Stromal cell of bone marrow (primary cell): ENCODE measurements around the gene CKS1B.

Experiments used
- DNase-seq: peaks from one replicate; pipeline ENCODE4 v3.0.0-alpha.2; 2012; ENCODE audit warnings: low read depth

Gene CKS1B

DNA sequence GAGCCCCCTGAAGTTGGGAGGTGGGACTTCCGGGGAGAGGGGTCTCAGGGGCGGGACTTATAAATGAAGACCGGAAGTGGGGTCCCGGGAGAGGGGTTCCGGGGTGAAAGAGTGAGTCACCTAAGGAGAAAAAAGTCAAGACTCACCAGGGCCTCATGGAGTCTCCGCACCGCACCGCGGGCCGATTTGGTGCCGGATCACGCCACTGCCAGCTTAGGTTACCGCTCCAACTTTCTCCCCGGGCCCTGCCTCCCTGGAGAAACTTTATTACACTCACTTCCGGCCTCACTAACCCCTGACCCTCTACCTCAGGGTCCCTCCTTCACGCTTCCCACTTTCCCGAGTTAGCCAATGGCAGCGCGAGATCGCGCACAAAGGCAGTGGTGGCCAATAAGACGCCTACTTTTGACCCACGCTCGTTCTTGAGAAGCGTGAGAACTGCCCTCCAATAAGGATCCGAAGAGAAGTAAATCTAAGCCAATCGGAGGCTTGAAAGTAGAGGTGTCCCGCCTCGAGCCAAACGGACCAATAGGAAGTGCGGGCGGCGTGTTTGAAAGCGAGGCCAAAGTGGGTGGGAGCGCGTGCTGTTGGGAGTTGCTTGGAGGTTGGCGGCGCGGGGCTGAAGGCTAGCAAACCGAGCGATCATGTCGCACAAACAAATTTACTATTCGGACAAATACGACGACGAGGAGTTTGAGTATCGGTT lies at the start of gene CKS1B:
CKS1B (plus strand) TSS at position 580 of the 706 bp plus-strand sequence; CDS start at position 645, 65 bp downstream.
- DNase-seq: peak; percentile 100

DNA sequence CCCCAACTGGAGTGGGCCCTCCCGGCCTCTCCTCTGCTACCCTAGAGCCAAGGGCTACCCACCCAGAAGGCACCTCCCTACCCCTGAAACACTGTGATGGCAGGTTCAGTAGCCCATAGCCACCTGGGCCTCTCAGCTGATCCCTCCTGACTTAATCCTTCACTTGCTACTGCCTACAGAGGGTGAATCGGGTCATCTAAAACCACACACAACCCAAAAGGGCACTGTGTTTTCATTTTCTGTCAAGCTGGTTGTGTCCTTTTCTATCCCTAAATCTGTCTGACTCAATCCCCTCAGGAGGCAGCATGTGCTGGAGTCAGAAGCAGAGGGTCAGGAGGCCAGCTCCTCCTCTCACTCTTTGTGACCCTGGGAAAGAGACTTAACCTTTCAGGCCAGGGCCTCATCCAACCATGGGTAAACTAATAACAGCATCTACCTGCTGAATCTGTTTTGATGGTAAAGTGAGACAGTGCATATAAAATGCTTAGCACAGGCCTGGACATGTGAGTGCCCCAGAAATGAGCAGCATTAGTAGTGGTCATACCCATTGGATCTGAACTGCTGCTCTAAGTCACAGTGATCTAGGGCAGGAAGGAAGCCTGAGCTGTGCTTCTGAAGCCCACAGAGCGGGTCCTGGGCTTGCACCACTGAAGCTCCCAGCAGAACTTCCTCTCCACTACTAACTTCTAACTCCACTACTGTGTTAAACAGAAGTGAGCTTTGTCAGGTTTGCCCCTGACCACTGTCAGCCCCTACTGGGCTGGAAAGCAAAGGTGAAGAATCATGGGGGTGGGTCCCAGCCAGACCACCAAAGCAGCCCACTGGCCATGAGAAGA lies 48.9 kb upstream of the CKS1B start:
- DNase-seq: no peak

DNA sequence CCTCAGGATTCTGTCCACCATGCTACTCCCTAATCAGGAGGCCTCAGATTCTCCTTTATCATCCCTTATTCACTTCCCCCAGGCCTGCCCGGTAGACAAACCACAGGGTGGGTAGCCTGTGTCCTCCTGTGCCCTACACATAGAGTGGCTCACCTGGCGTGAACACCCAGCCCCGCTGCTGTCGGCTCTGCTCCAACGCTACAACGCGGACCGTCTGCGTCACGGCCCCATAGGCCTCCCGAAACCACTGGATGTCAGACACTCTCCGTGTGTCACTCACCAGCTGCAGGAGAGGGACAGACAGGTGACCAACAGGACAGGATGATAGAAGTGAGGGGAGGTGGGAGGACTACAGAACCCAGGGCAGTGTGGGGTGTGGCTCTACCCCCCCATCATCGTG lies 48.3 kb upstream of the CKS1B start:
- no peak for DNase-seq

DNA sequence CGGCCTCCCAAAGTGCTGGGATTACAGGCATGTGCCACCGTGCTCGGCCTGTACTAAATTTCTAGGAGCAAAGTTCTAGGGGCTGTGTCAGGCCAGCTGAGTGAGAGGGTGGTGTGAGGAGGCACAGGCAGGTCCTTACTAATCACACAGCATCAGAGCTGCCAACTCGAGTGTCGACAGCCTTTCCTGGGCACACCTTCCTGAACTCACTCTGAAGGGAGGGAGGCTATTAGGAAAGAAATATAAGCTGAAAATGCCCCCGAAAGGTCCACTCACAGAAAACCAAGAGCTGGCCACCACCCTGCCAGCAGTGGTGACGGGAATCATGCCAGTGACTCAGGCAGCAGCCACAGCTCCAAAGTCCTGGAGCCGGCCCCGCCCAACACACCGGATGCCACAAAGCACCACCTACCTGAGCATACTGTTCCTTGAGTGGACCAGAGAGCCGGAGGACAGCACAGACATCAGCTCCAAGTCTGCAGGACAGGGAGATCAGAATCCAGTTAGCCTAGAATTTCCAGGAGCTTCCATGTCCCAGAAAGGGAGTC lies 42.5 kb upstream of the CKS1B start:
- DNase-seq: no peak

DNA sequence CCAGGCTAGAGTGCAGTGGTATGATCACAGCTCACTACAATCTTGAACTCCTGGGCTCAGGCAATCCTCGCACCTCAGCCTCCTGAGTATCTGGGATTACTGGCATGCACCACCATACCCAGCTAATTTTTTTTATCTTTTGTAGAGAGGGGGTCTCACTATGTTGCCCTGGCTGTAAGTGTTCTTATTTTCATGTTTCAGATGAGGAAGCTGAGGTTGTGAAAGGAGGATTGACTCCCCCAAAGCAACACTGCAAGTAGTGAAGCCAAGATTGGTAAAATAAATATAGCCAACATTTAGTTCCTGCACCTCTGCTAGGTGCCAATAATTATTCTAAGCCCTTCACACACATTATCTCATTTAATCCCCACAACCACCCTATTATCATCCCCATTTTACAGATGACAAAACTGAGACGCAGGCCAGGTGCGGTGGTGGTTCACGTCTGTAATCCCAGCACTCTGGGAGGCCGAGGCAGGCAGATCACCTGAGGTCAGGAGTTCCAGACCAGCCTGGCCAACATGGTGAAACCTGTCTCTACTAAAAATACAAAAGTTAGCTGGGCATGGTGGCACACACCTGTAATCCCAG lies 40.0 kb upstream of the CKS1B start:
- no peak for DNase-seq

DNA sequence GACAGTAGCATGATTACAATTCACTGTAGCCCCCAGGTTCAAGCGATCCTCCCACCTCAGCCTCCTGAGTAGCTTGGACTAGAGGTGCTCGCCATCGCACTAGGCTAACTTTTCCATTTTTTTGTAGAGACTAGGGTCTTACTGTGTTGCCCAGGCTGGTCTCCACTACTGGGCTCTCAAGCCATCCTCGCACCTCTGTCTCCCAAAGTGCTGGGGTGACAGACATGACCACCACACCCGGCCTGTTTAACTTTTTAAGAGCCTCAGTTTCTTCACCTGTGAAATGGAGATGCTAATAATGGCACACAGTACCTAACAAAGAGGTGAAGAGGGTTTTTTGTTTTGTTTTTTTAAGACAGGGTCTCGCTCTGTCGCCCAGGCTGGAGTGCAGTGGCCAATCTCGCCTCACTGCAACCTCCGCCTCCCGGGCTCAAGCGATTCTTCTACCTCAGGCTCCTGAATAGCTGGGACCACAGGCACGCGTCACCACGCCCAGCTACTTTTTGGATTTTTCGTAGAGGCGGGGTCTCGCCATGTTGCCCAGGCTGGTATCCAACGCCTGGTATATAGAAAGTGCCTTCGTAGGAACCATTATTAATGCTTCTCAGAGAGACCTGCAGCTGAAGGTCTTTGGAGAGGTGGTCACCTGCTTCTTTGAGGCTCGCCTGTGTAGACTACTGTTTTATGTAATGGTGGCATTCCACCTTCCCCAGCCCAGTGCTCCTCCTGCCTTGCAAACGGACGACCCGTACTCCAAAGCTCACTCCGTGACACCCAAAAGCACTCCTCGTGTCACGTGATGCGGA lies 38.5 kb upstream of the CKS1B start:
- DNase-seq: no peak

DNA sequence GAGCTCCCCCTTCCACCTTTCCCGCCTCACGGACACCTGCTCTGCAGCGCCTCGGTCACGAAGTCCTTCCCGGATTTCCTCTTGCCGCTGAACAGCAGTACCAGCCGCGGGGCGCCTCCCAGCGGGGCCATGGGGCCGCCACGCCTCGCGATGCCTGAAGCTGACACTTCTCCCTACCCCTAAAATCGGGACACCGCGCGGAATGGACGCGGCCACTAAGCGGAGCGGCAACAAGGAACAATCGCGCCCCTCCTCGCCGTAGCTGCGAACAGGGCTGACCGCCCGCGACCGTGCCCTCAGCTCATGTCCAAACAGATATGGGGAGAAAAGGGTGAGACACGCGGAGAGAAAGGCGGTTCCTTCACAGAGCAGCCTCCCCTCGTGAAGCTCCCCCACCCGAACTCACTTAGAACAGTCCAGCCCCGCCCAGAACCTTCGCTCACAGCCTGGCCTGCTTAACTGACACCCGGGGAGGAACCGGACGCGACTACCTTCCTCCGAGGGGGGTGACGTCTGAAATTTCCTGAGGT lies 37.9 kb upstream of the CKS1B start, which contains the start of gene PMVK:
PMVK (minus strand) TSS at position 165 of the 530 bp plus-strand sequence; CDS start at position 131, 34 bp downstream.
- DNase-seq: peak; percentile 94

DNA sequence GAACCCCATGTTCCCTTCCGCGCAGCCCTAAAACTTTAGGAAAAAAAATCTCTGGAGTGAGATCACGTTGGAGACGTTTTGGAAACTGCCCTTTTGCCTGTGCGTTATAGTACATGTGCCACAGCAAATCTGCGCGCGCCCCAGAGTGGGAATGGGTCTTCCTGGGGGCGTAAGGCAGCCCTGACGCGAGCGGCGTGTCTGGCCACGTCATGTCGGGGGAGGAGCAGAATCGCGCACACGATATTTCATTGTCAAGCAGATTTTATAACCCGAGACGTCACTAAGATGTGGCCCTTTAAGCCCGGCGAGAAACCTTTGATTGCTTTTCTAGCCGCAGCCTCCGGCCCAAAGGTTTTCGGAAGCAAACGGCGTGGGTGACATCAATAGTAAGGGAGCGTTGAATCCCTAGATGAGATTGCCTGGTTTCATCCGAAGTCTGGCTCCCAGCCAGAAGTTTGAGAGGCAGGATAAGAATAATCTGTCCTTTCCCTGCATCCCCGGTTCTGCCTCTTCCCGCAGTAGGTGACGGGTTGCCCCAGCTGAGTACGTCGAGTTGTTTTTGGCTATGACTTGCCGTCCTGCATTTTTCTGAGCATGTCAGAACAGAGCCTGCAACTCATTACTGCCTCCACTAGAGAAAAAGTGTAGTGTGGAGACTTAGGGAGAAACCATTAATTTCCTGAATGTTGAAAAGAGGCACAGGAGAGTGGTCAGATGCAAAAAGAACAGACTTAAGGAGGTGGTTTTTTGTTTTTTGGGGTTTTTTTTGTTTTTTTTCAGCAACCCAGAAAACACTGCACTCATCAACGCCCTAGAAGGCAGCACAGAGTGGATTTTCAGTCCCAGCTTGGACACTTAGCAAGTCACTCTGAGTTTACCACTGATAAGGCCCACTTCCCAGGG lies 37.1 kb upstream of the CKS1B start:
- peak; percentile 90 for DNase-seq

DNA sequence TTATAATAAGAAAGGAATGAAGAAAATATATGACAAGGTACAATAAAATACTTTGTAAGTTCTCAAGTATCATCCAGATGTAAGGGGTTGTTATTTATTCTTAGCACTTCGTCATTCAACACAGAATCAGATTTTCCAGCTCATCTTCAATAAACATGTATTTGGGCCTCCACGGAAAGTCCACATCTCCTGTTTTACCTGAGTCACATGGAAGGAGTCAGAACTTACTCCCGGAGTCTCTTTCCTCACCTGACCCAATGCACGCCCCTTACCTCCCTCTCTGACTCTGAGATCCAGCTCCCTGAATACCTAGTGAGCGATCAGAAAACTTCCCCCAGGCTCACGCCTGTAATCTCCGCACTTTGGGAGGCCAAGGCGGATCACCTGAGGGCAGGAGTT lies 36.5 kb upstream of the CKS1B start:
- DNase-seq: no peak

DNA sequence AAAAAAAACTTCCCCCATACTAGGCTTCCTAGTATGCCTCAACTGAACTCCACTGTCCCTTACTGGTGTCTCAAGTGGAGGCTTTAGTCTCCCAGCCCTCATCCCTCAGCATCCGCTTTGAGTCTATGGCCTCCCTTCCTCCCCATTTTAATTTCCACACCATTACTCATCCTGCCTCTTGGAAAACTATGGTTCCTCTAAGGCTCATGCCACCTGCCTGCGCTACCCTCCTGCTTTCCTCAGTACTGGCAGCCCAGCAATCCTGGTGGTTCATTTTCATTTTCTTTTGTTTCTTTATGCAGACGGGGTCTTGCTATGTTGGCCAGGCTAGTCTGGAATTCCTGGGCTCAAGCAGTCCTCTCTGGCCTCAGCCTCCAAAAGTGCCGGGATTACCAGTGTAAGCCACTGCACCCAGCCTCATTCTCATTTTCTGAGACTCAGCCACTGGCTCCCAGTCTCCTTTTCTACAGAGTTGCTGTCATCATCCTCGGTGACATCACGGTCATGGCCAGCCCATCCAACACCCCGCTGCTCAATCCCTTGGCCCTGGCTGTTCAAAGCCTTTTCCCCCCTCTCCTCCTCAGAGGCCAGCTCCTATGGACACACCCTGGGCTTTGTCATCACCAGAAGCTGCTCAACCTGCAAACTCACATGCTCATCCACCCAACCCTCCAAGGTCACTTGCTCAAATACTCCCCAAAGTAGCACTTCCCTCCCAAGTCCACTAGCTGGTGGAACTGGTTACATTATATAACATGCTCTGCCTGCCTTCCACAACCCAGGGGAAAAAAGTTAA lies 35.7 kb upstream of the CKS1B start:
- no peak for DNase-seq

DNA sequence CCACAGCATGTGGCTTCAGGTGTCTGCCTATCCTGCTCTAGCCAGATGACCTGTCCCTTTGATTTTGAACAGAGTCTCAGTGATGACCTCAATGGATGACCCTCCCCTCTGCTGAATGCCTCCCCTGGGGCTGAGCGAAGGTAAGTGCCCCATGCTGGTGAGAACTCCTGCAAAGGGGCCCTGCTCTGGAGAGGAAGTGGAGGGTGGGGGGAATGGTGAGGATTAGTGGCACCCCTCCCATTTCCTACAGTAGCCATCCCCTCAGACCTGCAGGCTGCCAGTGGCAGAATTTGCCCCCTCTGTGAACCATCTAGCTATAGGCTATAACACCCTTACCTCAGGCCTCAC lies 34.3 kb upstream of the CKS1B start:
- DNase-seq: no peak

DNA sequence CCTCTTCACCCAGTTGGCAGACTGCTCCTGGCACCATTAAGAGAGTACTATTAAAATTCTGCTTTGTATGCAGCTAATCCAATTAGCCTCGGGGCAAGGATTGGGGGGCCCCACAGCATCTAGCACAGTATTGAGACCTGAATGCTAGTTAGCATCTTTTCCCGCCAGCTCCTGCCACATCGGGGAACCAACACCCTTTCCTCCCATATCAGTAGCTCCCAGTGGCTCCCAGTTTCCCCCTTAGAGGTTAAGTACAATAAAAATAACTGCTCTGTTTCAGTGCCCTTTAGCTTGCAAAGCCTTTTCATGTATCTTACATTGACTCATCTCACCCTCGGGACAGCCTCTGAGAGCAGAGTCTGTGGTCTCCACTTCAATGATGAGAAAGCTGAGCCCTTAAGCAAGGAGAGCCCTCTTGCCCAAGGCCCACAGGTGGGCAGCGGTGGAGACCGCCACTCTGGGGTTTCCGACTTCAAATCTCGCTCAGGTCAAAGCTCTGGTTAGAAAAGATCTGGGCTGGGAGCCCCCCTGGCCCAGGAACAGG lies 33.8 kb upstream of the CKS1B start:
- no peak for DNase-seq

DNA sequence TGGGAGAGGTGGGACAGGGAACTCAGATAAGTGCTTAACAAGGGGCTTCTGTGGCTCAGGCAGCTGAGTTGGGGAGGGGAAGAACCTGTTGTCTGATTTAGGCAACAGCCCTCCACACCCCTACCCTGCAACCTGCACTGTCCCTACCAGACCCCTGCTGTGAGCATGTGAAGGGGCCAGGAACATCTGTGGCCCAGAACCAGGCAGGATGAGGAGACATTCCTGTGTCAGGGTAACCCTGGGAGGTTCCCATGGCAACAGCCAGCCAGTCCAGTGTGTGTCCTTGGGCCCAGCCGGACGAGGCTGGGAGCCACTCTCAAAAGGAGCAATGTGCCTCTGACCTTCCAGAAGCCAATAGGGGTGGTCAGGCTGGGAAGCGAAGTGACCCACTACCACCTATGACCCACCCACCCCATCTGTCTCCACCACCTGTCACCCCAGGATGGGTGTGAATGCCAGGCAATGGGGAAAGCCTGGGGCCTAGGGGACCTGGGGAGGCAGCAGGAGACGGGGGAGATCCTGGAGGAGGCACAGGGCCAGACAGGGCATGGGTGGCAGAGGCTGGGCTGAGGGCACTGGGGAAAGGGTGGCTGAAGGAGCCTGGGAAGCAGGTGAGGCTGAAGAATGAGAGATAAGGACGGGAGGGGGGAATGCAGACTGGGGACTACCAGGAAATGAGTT lies 33.0 kb upstream of the CKS1B start:
- DNase-seq: no peak

DNA sequence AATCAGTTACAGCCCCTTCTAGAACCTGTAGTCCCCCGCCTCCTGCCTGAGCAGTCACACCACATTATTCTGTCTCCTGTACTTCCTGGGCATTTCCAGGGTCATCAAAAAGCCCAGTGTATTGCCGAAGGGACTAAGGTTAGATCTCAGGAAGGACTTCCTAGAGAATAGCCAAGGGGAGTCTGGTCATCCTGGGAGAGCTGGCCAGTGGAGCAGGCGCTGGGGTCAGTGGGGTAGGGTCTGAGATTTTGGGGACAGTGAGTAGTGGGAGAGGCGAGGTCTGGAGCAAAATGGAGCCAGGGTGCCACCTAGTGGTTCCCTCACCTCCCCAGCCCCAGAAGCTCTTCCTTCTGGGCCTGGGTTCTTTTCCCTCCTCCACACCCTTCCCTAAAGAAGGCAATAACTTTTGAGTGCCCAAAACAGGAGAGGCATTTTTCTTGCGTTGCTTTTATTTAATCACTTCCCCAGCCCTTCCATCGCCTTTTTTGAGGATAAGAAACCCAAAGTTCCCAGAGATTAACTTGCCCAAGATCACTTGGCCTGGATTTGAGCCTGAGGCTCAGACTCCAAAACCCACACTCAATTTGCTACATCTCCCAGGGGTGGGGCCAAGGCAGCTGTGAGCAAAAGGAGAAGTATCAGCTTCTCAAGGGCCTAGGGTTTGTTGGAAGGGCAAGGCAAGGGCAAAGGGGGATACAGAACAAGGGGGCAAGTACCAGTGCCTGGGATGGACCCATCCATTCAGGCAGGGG lies 30.7 kb upstream of the CKS1B start:
- no peak for DNase-seq

DNA sequence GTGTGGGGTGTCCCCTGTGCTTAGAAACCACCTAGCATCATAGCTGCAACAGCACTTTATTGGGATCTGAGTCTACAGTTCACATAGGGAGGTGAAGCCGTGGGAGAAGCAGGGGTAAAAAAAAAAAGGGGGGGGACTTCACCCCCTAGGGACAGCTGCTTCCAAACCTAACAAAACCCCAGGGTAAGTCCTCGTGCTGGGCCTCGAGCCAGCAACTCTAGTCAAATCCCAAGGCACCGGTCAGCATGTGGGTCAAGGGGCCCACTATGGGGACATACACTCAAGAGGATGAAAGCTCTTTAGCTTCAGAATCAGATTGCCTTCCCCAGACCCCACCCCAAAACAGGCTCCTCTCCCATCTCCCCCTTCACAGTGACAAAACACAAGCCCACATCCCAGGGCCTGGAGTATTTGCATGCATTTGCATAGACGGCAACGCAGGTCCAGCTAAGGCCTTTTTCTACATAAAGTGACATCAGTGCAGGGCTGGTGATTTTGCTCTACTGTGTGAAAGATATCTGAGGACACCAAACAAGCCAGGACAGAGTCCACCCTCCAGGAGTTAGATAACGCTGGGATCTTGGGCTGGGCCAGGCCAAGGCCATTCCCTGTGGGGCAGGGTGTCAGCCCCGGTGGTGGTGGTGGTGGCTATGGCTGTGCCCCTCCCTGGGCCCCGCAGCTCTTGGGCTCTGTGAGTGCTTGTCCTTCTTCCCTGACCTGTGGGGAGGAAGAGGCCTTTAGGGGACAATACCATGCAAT lies 29.9 kb upstream of the CKS1B start:
- no peak for DNase-seq

DNA sequence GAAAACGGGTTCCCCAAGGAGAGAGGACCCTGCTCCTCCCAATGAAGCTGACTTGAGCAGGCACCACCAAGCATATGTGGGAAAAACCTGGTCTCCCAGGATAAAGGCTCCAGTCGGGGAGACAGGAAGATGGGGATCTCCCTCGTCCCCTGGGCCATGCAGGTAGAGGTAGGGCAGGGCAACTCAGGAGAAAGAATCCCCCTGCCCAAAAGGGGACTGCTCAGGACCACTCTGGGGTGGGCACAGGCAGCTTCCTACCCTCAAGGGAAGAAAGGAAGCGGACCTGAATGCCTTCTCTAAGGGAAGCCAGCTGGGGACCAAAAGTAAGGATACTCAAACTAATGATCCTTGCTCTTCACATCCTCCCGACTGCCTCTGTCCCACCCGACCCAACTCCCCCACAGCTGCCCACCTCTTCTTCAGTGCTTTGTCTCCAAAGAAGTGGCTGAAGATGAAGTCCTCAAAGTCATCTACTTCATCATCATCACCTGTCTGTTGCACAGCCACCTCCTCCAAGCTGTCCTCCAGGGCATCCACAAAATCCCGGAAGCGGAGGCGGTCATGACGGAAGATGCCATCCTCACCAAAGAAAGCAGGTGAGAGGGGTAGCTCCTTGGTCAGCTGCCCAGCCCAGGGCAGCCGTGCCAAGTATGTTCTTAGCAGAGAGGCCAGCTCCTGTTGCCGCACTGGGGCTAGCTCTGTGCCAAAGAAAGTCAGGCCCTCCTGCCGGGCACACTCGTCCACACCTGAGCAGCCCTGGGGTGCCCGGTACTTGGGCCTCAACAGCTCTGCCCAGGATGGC lies 29.1 kb upstream of the CKS1B start:
- no peak for DNase-seq
